Hematopoietic multipotent progenitor cell treated with erythropoietin and hydrocortisone succinate and interleukin-3 and kit ligand, for 8 days (in vitro differentiated cells): Measurements from ENCODE around the gene TBPL1.

Experiments
- DNase-seq: peaks from one replicate; pipeline ENCODE4 v3.0.0-alpha.2; 2015

The TBPL1 gene

GRCh38 chr6:134010400-134010799, 57.4 kb downstream of the TBPL1 start:
- no peak for DNase-seq

- DNase-seq, result no peak
Observed at GRCh38 chr6:134010974-134011373, 58.0 kb downstream of the TBPL1 start.

DNA sequence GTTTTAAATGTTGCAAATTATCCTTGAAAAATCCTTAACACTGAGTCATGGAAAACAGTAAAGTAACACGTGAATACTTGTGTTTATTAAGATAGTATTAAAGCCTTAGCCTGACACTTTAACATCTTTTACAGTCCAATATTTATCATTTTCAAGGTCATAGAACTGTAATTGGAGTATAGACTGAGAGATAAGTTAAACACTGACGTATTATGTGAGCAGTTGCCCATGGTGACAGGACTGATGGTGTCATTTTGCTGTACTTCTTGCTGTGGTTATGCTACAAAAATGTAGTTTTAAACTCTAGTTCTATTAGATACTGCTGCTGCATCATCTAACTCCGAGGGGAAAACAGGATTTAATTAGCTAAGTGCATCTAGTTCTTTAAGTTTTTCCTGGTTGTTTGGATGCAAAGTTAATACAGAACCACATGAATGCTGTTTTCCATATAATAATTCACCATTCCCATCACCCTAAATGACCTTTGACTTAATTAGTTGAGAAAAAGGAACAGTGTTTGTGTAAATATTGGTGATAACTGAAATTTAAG, 61.6 kb downstream of the TBPL1 start:
- DNase-seq, result no peak

- DNase-seq, result no peak
Observed at GRCh38 chr6:134015719-134016557, 62.9 kb downstream of the TBPL1 start.

- no peak for DNase-seq
Observed at GRCh38 chr6:134016558-134016814, 63.5 kb downstream of the TBPL1 start.

GRCh38 chr6:134020071-134020470, 67.0 kb downstream of the TBPL1 start:
- no peak for DNase-seq

- DNase-seq, result no peak
Observed at GRCh38 chr6:134020543-134020942, 67.5 kb downstream of the TBPL1 start.

DNA sequence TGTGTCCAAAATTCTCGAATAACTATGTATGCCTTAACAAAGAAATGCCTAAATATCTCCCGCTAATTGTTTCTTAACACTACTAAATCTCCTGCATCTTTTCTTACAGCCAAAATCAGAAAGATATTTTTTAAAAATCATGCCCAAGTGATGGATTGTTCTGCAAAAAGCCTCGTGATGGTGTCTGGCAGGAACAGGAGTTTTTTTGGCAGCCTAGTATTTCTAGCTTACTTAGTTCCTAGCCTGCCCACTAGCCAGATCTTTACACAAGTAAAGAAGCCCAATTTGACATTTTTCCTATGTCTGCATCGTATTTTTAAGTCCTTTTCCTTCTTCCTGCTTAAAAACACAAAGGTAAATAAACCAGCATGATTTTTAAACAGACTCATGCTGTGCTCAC, 67.9 kb downstream of the TBPL1 start:
- no peak for DNase-seq

DNA sequence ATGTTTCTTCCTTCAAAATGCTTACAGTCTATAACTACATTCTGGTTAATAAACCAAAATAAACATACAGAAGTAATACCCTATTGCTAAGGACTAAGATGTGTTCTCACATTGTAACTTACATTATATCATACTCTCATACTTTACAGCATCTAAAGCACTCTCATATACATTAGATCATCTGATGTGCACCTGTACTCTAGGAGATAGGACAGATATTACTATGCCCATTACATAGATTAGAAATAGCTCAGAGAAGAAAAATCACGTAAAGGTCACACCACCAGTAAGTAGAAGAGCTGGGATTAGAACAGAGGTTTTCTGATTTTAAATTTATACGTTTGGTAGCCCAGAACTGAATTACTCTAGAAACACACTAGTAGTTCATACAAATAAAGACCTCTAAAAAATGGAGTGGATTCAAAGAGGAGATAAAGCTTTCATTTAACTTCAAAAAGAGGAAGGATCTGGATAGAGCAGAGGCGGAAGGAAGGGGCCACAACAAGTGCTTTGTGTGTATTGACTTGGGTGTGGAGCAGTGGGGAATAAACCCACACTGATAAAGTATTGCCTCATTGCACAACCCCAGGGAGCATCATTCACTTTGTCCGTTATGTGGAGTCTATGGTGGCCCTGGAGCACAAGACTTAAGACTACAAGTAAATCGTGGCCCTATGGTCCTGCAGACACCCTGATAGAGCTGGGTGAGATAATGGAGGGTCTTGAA, 68.5 kb downstream of the TBPL1 start:
- DNase-seq, result peak; percentile 16

DNA sequence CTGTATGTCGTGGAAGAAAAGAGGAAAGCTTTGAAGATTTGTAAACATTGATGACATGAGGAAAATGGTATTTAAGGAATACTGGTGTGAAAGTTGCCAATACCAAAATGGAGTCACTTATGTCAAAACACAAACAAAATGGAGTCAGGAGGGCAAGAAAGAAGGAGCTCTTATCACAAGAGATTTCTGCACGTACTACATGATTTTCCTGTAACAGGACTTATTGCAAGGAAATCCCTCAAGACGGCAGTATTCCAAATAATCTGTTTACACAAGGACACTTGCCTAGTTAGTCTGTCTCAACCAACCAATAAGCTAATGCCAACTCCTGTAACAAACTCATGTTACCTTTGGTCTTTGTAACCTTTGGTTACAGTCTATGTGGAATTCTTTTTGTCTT, 69.6 kb downstream of the TBPL1 start:
- no peak for DNase-seq

DNA sequence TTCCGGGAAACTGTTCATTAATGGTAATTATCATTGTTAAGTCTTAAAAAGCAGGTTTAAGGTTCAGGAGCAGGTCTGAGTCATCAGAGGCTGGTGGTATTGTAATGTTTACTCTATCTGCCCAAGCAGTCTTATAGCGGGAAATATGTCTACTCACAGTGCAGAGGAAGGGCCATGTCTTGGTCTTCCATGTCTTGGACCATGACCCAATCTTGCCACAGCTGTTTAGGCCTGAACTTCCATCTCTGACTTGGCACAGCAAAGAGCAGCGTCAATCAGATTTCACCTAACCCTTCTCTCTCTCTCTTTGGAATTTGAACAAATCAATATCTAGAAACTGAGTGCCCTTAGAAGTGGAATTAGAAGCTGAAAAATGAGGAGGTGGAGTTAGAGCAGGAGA, 73.6 kb downstream of the TBPL1 start:
- DNase-seq, result no peak

GRCh38 chr6:134028438-134028837, 75.4 kb downstream of the TBPL1 start:
- no peak for DNase-seq

- peak; percentile 13 for DNase-seq
Observed at GRCh38 chr6:134029495-134030455, 76.8 kb downstream of the TBPL1 start.

DNA sequence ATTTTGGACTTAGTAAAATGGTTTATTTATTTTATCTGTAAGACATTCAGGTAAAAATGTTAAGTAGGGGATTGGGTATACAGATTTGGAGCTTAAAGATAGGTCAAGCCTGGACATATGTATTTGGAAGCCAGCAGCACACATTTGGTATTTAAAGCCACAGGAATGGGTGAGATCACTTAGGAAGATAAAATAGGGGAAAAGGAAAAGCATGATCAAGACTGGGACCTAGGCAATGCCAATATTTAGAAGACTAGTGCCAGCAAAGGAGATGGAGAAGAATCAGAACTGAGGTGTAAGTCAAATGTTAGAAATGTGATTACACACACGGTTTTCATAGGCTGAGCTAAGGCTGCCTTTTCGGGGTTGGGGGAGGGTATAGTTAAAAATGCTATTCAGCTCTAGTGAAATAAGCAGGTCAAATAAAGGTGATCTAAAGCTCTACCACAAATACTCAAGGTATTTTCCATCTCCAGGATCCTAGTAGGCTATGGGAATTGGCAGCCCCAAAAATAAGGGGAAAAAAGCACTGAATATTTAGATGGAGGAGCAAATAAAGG, 78.8 kb downstream of the TBPL1 start:
- no peak for DNase-seq

DNA sequence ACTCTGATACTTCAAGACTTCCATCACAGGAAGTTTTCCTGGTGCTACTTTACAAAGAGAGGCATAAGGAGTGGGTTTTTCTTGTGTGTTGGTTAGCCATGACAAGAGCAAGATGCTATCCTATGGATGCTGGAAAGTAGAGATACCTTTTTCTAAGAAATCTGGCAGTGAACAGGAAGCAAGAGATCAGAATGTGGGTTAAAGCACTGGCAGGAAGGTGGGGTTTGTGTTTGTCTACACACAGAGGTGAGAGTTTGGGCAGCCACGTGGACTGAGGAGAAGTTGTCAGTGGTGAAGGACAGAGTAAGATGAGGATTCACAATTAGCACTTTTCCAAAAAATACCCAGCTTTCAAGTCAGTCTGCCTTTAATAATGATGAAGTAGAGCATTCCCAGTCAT, 81.5 kb downstream of the TBPL1 start:
- no peak for DNase-seq

DNA sequence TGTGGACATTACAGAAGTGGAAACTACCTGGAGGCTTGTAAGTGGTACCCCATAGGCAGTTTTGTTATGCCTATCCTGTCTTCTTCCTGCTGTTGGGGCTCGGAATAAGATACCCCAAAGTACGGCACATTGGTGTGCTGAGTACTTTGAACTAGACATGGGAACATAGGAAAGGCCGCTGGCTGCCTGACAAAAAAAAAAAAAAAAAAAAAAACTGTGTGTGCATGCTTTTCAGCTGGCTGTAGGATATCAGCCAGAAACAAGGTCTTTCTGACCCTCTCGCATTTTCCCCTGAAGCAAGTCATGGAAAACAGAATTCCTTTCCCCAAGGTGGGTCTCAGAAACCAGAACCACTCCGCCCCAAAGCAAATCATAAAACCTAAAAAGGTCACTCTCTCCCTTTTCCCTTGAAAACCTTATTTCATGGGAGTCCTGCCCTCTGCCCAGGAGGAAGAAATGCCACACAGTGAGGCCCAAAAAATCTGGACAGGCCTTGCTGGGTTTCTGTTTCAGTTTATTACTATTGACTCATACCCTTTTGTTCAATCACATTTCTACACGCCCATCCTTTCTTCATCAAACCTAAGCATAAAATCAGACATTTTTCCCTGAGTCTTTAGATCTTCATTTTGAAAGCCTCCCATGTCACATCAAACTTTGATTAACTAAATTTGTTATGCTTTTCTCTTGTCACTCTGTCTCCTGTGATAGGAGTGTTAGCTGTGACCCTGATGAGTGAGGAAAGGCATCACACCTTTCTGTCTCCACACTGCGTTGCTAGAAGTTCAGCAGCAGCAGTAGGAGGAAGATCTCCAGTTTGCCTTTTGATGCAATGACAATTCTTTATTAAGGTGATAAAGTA, 82.2 kb downstream of the TBPL1 start:
- no peak for DNase-seq

- DNase-seq, result no peak
Observed at GRCh38 chr6:134035823-134036296, 82.8 kb downstream of the TBPL1 start.

DNA sequence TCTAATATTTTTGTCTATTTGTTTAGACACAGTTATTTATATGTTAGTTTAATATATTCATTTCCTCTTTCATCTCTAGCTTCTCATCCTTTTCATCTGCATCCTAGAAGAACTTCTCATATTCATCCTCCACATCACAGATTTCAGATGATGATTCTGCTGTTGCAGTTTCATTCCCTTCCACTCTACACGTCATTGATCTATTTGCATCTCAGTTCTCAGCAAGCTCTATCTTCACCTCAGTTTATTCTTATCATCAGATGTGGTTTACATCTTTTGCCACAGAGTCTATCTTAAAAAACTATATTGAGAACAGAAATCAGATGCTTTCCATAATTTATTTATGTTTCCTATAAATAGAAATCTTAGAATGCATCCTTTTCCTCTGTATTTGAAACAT, 86.1 kb downstream of the TBPL1 start:
- DNase-seq, result no peak
